ENCODE measurements around the gene UQCRQ.

Gene UQCRQ

DNA sequence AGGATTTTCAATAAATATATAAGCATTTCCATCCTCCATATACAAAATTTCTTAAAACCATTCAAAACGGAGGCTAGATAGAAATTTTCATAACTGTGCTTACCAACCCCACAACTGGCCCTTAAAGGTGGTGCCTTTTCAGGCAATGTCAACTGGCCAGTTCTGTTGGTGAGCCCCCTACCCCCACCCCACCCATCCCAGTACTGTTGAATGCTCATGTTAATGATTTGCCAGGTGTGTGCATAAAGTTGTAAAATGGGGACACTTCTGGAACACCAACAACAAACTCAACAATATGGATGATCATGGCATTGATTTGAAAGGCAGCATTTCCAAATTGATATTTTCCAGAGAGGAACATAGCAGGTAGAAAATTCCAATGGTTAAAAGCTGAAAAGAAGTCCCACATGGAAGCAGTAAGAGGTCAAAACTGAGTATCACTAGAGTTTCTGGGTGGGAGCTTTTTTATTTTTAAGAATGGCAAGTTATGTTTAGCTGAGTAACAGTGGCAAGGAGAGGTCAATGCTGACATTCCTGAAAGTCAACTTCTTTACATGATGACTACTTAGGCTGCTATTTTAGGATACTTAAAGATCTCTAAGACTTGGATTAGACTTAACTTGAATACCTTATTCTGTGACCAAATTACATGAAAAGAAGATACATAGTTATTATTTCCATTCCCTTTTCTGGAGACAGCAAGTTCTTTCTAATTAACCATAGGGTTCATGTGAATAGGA, 9.7 kb downstream of the UQCRQ start:
- DNase-seq (ENCODE audit: low spot score), result no peak
- H3K27ac ChIP-seq, result no peak overlapping the region
- TF ChIP-seq, protein P1, sequence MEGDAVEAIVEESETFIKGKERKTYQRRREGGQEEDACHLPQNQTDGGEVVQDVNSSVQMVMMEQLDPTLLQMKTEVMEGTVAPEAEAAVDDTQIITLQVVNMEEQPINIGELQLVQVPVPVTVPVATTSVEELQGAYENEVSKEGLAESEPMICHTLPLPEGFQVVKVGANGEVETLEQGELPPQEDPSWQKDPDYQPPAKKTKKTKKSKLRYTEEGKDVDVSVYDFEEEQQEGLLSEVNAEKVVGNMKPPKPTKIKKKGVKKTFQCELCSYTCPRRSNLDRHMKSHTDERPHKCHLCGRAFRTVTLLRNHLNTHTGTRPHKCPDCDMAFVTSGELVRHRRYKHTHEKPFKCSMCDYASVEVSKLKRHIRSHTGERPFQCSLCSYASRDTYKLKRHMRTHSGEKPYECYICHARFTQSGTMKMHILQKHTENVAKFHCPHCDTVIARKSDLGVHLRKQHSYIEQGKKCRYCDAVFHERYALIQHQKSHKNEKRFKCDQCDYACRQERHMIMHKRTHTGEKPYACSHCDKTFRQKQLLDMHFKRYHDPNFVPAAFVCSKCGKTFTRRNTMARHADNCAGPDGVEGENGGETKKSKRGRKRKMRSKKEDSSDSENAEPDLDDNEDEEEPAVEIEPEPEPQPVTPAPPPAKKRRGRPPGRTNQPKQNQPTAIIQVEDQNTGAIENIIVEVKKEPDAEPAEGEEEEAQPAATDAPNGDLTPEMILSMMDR (IDR thresholded peaks at IDR 0.05), result no peak
- no peak overlapping the region for H3K4me3 ChIP-seq

DNA sequence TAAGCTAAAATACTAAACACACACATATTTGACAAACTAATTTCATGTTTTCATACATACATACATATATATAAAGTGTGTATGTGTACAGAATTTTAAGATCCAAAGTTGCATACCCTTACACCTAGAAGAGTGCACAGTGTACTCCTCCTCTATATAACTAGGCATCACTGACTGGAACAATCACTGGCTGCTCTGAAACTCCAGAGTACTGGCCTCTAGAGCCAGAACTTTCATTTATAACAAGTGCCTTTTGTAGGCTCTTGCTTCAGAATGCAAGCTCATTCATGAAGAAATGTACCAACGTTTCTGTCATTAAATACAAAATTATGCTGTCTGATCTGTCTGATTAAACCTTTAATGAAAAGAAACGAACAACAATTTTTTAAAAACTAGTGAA, 11.0 kb downstream of the UQCRQ start:
- TF ChIP-seq, protein P1 (IDR thresholded peaks at IDR 0.05), result no peak
- H3K4me3 ChIP-seq, result no peak overlapping the region
- H3K27ac ChIP-seq, result no peak overlapping the region
- no peak for DNase-seq (ENCODE audit: low spot score)

- TF ChIP-seq, protein P1 (IDR thresholded peaks at IDR 0.05), result no peak
- Histone ChIP-seq H3K4me3 (no peak overlapping the region), H3K27ac (no peak overlapping the region)
- no peak for DNase-seq (ENCODE audit: low spot score)
Observed at GRCh38 chr5:132877938-132878337, 11.5 kb downstream of the UQCRQ start.

GRCh38 chr5:132883261-132883834, 16.9 kb downstream of the UQCRQ start:
- Histone ChIP-seq H3K27ac (no peak overlapping the region), H3K4me3 (no peak overlapping the region)
- DNase-seq (ENCODE audit: low spot score), result no peak
- TF ChIP-seq, protein P1 (IDR thresholded peaks at IDR 0.05), result no peak

GRCh38 chr5:132884548-132884947, 18.1 kb downstream of the UQCRQ start:
- TF ChIP-seq, protein P1 (IDR thresholded peaks at IDR 0.05), result no peak
- DNase-seq (ENCODE audit: low spot score), result no peak
- no peak overlapping the region for H3K27ac ChIP-seq
- no peak overlapping the region for H3K4me3 ChIP-seq

GRCh38 chr5:132886064-132886823, 19.8 kb downstream of the UQCRQ start:
- no peak overlapping the region for H3K27ac ChIP-seq
- no peak overlapping the region for H3K4me3 ChIP-seq
- DNase-seq (ENCODE audit: low spot score), result no peak
- TF ChIP-seq, protein P1 (IDR thresholded peaks at IDR 0.05), result no peak

Data from coronary artery (tissue), 2 donors.